CD4-positive, alpha-beta T cell treated with Interleukin-10 for 1 hour (primary cell): Measurements from ENCODE around the gene FMO1.

Experiments
- DNase-seq: peaks from one replicate; pipeline ENCODE4 v3.0.0-alpha.2; 2020

FMO1 gene

DNA sequence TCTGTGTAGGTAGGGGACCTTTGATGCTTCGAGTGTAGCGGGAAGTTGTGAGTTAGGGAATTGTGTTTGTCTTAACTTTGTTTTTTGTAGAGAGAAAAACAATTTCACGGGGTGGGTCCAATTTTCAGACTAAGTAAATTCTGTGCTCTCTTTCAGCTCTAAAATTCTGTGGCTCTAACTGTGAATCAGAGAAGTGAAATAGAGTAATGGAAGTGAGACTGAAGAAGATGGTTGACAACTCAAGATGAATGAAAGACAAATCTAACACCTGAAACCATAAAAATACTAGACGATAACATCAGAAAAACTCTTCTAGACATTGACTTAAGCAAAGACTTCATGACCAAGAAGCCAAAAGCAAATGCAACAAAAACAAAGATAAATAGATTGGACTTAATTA is 4.4 kb upstream of the FMO1 start:
- no peak for DNase-seq

- peak; percentile 45 for DNase-seq
These were observed 2.7 kb upstream of the FMO1 start for GRCh38 chr1:171245458-171246064.

- DNase-seq = no peak
These were observed 793 bp upstream of the FMO1 start for GRCh38 chr1:171247501-171247900.

DNA sequence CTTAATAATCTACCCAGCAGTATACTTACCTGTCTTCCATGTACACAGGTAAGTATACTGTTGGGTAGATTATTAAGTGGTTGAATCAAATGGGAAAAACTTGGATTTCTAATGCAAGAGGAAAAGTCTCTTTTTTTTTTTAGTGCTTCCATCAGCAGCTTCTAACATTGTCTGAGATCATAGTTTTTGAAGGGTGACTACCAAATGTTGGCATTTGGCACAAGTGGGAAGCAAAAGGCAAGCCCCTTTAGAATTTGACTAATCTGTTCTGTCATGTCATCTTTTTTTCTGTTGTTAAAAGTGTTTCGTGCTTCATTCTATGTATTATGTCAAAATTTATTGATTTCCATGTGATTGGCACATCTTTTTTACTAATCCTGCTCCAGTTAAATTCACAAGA is 547 bp downstream of the FMO1 start:
- no peak for DNase-seq

- DNase-seq = no peak
These were observed 2.0 kb downstream of the FMO1 start for GRCh38 chr1:171250263-171250662.

- peak; percentile 3 for DNase-seq
These were observed 3.0 kb downstream of the FMO1 start for GRCh38 chr1:171251042-171251951.

DNA sequence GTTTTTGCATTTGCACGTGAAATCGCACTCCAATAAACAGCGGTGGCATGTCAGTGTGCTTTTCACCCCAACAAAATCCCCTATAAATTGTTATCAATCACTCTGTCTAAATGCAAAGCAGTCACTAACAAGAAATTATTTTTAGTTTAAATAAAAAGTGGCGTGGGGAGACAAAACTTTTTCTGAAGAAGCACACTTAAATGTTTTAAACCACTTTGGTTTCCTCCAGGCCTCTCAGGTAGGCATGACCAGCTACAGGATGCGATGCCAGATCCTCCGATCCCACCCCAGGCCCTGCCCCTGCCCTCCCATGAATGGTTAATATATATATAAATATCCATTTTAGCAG is 3.6 kb downstream of the FMO1 start:
- no peak for DNase-seq

DNA sequence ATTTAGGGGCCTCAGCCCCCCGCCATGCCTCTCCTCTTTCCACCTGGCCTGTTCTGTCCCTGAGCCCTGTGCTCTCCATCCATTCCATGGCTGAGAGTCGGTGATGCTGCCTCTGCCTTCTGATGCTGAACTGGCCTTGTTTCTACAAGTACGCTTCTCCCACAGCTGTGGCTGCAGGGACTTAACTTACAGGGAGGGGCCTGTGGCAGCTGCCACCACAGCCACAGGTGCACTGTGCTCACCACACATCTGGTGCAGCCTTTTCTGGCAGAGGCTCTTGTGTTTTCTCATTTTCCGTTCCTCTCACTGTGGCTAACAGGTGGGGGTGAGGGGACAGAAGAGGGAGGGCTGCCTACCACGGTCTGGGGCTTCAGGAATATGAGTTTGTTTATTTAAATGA is 4.2 kb downstream of the FMO1 start:
- no peak for DNase-seq

DNA sequence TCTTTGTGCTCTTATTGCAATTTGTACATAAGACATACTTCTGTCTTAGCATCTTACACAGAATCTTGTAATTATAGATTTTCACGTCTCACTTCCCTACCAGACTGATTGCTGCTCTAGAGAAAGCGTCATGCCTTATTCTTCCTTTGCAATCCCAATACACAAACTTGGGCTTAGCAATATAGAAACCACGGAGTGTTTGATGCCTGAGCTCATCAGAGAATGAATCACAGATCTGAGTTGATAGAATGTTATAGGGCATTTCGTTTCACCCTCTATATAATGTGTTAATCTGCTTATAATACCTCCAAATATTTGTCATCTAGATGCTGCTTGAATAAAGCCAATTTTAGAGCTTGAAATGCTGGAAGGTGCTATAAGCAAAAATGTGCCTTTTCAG is 6.6 kb downstream of the FMO1 start:
- DNase-seq = no peak

DNA sequence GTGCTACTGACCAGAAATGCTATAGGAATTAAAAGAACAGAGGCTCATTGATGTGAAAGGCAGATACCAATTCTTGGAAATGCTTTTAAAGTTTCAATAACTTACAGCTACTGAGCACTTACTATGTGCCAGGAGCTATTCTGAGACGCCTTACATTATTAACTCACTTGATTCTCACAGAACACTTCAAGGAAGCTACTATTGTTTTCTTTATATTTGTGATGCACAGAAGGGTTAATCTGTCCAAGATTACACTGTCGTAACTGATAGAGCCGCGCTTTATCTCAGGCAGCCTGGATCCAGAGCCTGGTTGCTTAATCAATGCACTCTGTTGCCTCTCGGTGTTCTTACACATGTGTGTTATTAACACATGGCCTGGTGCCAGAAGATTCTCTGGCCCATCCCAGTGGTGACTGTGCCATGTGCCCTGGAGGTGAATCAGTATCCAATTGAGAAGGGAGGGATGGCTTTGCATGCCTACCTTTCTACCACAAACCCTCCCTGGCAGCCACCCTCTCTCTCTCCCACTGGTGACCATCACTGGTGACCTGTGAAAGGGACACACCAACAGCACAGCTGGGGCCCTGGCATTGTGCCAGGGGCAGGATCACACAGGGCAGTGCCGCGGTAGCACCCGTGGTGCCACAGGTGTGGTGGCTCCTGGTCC is 8.8 kb downstream of the FMO1 start:
- DNase-seq = no peak

DNA sequence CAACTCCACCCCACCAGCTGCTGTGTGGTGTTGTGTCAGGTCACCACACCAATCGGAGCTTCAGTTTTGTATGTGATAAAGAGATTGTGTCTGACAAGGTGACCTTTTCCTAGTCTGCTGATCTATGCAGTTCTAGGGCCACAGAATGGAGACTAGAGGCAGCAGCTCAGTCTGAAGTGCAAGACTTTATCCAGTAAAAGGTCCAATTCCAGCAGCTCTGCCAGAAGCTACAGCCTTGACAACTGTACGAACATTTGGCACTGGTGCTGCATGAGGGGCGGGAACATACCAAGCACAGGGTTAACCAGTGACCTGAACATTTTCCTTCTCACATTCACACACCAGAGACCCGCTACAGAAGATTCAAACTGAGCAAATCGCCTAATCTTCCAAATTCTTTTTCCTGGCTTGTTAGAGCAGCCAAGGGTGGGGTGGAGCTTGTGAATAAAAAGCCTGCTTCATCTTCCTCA is 9.3 kb downstream of the FMO1 start:
- DNase-seq = no peak

DNA sequence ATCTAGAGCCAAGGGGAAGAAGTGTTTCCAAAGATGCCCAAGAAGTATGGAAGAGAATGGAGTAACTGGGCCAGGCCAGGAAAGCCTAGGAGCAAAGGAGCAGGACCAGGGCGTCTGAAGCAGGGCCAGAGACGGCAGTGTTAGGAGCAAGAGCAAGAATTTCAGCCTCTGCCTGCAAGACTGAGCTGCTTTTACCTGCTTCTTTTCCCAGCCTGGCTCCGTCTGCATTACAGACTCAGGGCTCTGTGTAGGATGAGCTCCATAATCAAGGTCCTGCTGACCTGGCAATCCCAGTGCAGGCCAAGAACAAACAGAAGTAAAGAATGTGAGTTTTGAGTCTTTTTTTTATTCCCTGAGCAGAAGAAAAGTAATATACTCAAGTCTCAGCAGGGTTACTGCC is 10.1 kb downstream of the FMO1 start:
- no peak for DNase-seq

GRCh38 chr1:171258943-171259342 is 10.6 kb downstream of the FMO1 start:
- DNase-seq = no peak

DNA sequence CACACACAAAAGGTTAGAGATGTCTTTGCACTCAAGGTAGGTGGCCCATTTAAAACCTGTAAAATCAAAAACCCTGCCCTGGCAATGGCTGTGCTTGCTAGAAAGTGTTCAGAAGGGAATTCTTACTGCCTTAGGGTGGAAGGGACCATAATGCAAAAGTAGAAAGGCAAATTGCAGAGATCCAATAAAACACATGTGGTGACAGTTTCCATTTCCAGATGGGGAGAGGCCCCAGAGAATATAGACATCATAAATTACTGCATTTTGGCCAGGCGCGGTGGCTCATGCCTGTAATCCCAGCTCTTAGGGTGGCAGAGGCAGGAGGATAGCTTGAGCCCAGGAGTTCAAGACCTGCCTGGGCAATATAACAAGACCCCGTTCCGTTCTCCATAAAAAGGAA is 13.0 kb downstream of the FMO1 start:
- DNase-seq = no peak

DNA sequence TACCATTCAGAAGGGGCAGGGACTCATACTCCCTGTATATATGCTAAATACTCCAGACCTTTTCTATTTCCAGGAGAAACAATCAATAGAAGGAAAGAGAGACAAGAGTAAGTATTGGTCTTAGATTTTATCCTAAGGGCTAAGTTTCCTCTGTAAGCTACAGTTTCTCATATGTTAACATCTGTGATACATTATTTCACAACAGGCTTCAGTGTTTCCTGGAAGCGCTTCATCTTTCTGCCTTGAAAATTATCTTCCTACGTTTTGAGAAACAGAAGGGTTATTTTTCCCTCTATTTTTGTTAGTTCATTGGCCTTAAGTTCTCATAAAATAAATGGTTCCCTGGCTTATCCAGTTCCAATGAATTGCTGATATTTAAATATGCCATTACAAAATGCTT is 15.6 kb downstream of the FMO1 start:
- DNase-seq = no peak

DNA sequence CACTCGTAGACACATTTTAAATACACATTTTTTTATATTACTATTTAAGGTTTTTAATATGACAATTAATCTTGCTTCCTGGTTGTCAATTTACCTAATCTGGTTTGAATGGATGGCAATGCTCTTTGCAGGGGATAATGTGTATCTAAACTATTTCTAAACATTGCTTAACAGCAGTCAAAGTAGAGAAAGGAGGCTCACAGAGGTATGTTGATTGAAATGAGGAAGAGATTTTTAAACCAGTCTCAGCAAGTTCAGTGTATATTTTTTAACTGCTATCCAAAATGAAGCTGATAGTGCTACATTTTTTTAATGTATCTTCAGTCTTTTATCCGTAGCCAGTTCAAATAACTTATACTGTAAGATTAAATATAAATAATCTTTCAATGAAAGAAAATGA is 17.4 kb downstream of the FMO1 start:
- no peak for DNase-seq

DNA sequence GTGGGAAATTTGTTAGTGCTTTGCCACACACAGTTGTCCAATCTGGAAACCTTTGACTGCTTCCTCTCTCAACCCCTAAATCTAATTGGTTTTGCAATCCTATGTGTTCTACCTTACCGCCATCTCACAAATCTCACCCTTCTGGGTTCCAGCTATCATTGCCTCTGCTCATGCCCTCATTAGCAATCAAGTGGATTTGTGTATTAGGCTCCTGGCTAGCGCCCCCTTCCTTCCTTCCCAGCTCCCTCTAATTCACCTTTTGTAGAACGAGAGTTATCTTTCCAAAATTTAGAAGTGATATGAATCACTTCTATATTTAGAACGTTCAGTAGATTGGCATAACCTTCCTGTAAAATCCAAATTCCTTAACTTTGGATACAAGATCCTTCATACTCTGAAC is 18.6 kb downstream of the FMO1 start:
- DNase-seq = no peak

DNA sequence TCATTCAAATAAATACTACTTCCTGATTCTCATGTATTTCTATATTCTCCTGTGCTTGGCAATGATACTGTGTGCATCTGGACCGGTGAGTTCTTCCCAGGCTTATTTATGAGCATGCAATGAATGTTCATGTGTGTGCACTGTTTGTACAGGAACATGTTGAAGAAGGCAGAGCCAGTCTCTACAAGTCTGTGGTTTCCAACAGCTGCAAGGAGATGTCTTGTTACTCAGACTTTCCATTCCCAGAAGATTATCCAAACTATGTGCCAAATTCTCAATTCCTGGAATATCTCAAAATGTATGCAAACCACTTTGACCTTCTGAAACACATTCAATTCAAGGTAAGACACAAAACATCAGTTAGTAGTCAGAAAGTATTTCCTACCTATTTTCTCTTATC is 19.1 kb downstream of the FMO1 start:
- DNase-seq = no peak

DNA sequence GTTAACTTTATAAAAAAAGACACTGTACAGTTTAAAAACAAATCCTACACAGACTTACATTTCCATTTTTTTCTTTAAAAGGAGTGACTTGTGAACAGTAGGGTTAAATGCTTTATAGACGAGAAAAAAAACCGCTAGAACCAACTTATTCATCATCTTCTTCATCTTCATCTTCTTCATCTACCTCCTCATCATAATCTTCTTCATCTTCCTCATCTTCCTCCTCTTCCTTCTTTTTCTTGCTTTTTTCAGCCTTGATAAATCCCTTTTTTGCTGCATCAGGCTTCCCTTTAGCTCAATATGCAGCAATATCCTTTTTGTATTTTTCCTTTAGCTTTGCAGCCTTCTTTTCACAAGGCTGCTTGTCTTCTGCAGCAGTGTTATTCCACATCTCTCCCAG is 22.5 kb downstream of the FMO1 start:
- DNase-seq = no peak

DNA sequence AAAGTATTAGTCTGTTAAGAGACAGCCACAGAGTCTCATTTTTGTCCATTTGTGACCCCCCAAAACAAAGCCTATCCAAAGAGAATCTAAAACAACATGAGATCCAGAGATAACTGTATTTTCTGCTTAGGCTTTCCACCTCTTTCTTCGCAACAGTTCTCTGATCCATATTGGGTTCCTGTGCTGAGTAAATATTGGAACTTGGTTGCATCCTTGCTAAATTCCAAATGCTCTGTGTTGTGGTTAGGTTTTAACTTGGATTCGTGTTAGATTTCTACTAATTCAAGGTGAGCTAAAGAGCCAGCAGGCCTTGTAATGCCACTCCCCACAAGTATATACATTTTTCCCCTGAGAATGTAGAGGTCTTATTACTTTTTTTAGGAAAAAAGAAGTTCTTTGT is 29.2 kb downstream of the FMO1 start:
- no peak for DNase-seq

DNA sequence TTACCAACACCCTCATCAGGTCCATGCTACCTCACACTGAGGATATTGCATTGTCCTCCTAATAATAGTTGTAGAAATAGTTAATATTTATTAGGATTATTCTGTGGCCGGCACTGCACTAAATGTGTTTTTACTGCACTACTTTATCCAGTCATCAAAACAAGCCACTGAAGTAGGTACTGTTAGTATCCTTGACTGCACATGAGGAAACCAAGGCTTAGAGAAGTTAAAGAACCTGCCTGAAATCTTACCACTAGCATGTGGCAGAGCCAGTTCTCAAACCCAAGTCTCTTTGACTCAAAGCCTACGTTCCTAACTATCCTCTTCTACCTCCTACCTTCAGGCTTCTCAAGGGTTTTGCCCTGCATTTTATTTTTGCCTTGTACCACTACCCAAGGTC is 30.9 kb downstream of the FMO1 start:
- DNase-seq = no peak

- DNase-seq = no peak
These were observed 31.4 kb downstream of the FMO1 start for GRCh38 chr1:171279678-171280077.

GRCh38 chr1:171280599-171280998 is 32.3 kb downstream of the FMO1 start:
- no peak for DNase-seq

- DNase-seq = no peak
These were observed 37.9 kb downstream of the FMO1 start for GRCh38 chr1:171286032-171286705.
